Measurements from ENCODE around the gene MARCHF10.

DNA sequence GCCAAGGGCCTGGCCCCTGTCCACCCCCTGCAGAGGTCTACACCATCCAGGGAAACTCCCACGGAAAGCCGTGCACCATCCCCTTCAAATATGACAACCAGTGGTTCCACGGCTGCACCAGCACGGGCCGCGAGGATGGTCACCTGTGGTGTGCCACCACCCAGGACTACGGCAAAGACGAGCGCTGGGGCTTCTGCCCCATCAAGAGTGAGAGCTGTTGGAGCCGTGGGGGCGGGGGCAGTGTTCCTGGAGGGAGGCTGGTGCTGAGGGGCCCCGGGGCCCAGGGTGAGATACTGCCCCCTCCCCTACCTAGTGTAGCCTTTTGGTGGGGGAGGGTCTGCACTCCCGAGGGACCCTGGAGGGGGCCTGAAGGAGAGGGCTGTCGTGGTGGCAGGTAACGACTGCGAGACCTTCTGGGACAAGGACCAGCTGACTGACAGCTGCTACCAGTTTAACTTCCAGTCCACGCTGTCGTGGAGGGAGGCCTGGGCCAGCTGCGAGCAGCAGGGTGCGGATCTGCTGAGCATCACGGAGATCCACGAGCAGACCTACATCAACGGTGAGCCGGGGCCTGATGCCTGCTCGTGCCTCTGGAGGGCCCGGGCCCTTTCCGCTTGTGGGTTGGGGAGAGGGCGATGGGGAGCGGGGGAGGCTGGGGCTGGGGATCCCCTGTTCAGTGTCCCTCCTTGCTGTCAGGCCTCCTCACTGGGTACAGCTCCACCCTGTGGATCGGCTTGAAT is 141.9 kb downstream of the MARCHF10 start:
- TF ChIP-seq YY1 (IDR thresholded peaks at IDR 0.05; ENCODE audit: insufficient read depth, insufficient read length) (no peak), SUZ12 (IDR thresholded peaks at IDR 0.05; ENCODE audit: extremely low read depth, insufficient read depth, insufficient read length) (no peak), ZNF274 (IDR thresholded peaks at IDR 0.05; ENCODE audit: low read depth, low read length) (no peak)

Data from NT2/D1 (cell line).